Fibroblast of mammary gland (primary cell): ENCODE measurements around the gene CHRM5.

Source experiments
- DNase-seq: peaks from one replicate; pipeline ENCODE4 v3.0.0-alpha.2; 2010; ENCODE audit warnings: low read depth
- H3K4me3 ChIP-seq: 2 replicates; pipeline ENCODE4 v1.5.1; 2011; ENCODE audit warnings: low read depth, mild to moderate bottlenecking, low read length, moderate library complexity; ENCODE audit not compliant: control insufficient read depth
- CTCF ChIP-seq: conservative IDR thresholded peaks from 2 replicates; pipeline ENCODE4 v1.5.1; 2011; ENCODE audit warnings: low read depth, low read length, inconsistent platforms; ENCODE audit not compliant: control insufficient read depth, insufficient read depth

CHRM5 gene

GRCh38 chr15:34079904-34080303 lies 111.6 kb downstream of the CHRM5 start:
- DNase-seq, result no peak
- no peak for TF ChIP-seq CTCF
- no peak overlapping the region for H3K4me3 ChIP-seq

GRCh38 chr15:34084086-34084485 lies 115.8 kb downstream of the CHRM5 start:
- peak; percentile 84 for DNase-seq
- H3K4me3 ChIP-seq, result no peak overlapping the region
- no peak for TF ChIP-seq CTCF

GRCh38 chr15:34085746-34086145 lies 117.4 kb downstream of the CHRM5 start:
- no peak for TF ChIP-seq CTCF

GRCh38 chr15:34099914-34100313 lies 131.6 kb downstream of the CHRM5 start:
- TF ChIP-seq CTCF, result no peak

More at GRCh38 chr15:34085746-34086145, 117.4 kb downstream of the CHRM5 start:
- no peak overlapping the region for H3K4me3 ChIP-seq
- DNase-seq, result peak; percentile 63

GRCh38 chr15:34101366-34102174 lies 133.3 kb downstream of the CHRM5 start, which contains the start of the genes EMC7 and PGBD4:
TSS of gene EMC7 (minus strand) at chr15:34101862. CDS start at chr15:34101839, 23 bp downstream.
TSS of gene PGBD4 (plus strand) at chr15:34102083. CDS start at chr15:34102532, 449 bp downstream.
- no peak for TF ChIP-seq CTCF
- DNase-seq, result peak; percentile 99

More at GRCh38 chr15:34099914-34100313, 131.6 kb downstream of the CHRM5 start:
- no peak for DNase-seq
- no peak overlapping the region for H3K4me3 ChIP-seq

GRCh38 chr15:34102175-34102925 lies 134.1 kb downstream of the CHRM5 start:
- H3K4me3 ChIP-seq, result peak overlapping the region; percentile 100
- no peak for TF ChIP-seq CTCF
- no peak for DNase-seq

More at GRCh38 chr15:34101366-34102174, 133.3 kb downstream of the CHRM5 start, which contains the start of the genes EMC7 and PGBD4:
- H3K4me3 ChIP-seq, result peak within 1 kb of the TSS; percentile 100
